CD4-positive, alpha-beta T cell (primary cell): ENCODE measurements around the gene CDV3. TPM values are rescaled to one million over a fixed set of nuclear protein-coding genes. Genes with fewer than 3 reads are reported as not detected.

ENCODE experiments used
- ATAC-seq: fragments of 200-7000 bp; cut with Tn5 transposase; one replicate; pipeline ENCODE4 v1.10.0; 2022; ENCODE audit warnings: mild to moderate bottlenecking; ENCODE audit not compliant: poor library complexity
- CTCF ChIA-PET: fragments of 350-600 bp; sonication (Branson Sonifier 250); formaldehyde crosslinking; loops from one replicate; lab custom pipeline; 2021; ENCODE audit warnings: antibody characterized with exemption, inconsistent platforms; lab: Charles Lee
- POLR2A ChIA-PET: fragments of 350-600 bp; sonication (Branson Sonifier 250); formaldehyde crosslinking; loops from one replicate; lab custom pipeline; 2021; ENCODE audit warnings: antibody characterized with exemption, inconsistent platforms; lab: Charles Lee
- DNase-seq, 14 experiments: peaks; one replicate each; pipeline ENCODE4 v3.0.0-alpha.2; 2013 to 2020; ENCODE audit warnings: mixed read lengths in 2 of 14
- H3K27ac ChIP-seq, 2 donors: one replicate each; pipeline versions ENCODE4 v1.5.1 to v1.7.0; 2013; ENCODE audit warnings: low read length in 2 of 2, low read depth in 1 of 2, mild to moderate bottlenecking in 1 of 2
- H3K27me3 ChIP-seq, 2 experiments: 1 replicate in 1 of 2; 2 replicates in 1 of 2; pipeline versions ENCODE4 v1.6.1 to v1.7.0; 2013; ENCODE audit warnings: low read length in 2 of 2, control low read depth in 1 of 2, mild to moderate bottlenecking in 1 of 2, moderate library complexity in 1 of 2; ENCODE audit not compliant: insufficient read depth in 2 of 2, control insufficient read depth in 1 of 2
- H3K36me3 ChIP-seq: one replicate; pipeline ENCODE4 v1.6.1; 2013; ENCODE audit warnings: low read length, control low read depth; ENCODE audit not compliant: insufficient read depth
- H3K4me1 ChIP-seq: one replicate; pipeline ENCODE4 v1.6.1; 2013; ENCODE audit warnings: low read length, control low read depth; ENCODE audit not compliant: insufficient read depth
- H3K4me3 ChIP-seq: one replicate; pipeline ENCODE4 v1.5.1; 2013; ENCODE audit warnings: mild to moderate bottlenecking, low read length, moderate library complexity
- H3K9me3 ChIP-seq, 2 experiments: 1 replicate in 1 of 2; 2 replicates in 1 of 2; pipeline versions ENCODE4 v1.6.1 to v1.7.0; 2013; ENCODE audit warnings: low read length in 2 of 2, mild to moderate bottlenecking in 2 of 2, control low read depth in 1 of 2, moderate library complexity in 1 of 2; ENCODE audit not compliant: control insufficient read depth in 1 of 2, insufficient read depth in 1 of 2
- H3K27ac Mint-ChIP-seq: one replicate; pipeline ENCODE4 v1.8.0; 2020; ENCODE audit warnings: mixed read lengths
- H3K27me3 Mint-ChIP-seq: one replicate; pipeline ENCODE4 v1.8.0; 2021; ENCODE audit warnings: mixed read lengths
- H3K36me3 Mint-ChIP-seq: one replicate; pipeline ENCODE4 v1.8.0; 2021; ENCODE audit warnings: low read depth, mixed read lengths
- H3K4me1 Mint-ChIP-seq: one replicate; pipeline ENCODE4 v1.8.0; 2021; ENCODE audit warnings: low read depth, mixed read lengths
- H3K4me3 Mint-ChIP-seq: one replicate; pipeline ENCODE4 v1.8.0; 2020; ENCODE audit warnings: mild to moderate bottlenecking, mixed read lengths
- H3K9me3 Mint-ChIP-seq: one replicate; pipeline ENCODE4 v1.8.0; 2020; ENCODE audit warnings: mixed read lengths
- CTCF ChIP-seq: fragments of 200-600 bp; IDR thresholded peaks from one replicate; pipeline ENCODE4 v1.8.0; 2022; ENCODE audit warnings: antibody characterized with exemption, mild to moderate bottlenecking
- intact Hi-C, 2 experiments: fragments of 100-400 bp; cut with DNase I in 1 of 2; cut with micrococcal nuclease in 1 of 2; formaldehyde crosslinking; loops; one replicate each; pipeline versions ENCODE4 v1.15.1 to v1.9.0; 2023 to 2025; cut with DNase I, micrococcal nuclease
- total RNA-seq, 174 experiments: library from RNA in 2 of 174; stranded (reverse) in 2 of 174; gene quantifications; one replicate each; pipeline ENCODE4 v1.2.3 and lab custom pipeline; 2021 to 2026

Gene CDV3
- total RNA-seq, 2 experiments from 2014 or later: 206 to 228 TPM

- Histone ChIP-seq H3K9me3 (no peaks in the 10 kb centered on the region), H3K4me1 (no peaks in the 10 kb centered on the region), H3K27me3 (no peaks in the 10 kb centered on the region), H3K4me3 (no peak overlapping the region), H3K36me3 (peaks cover 2% of the 10 kb centered on the region), H3K27ac (no peak overlapping the region)
- Mint-ChIP-seq H3K4me3 (no peak overlapping the region), H3K36me3 (peaks cover under 1% of the 10 kb centered on the region), H3K27ac (no peak overlapping the region), H3K9me3 (no peaks in the 10 kb centered on the region), H3K27me3 (no peaks in the 10 kb centered on the region), H3K4me1 (peaks cover 4% of the 10 kb centered on the region)
- intact Hi-C loops: no loop called here
- POLR2A ChIA-PET: interaction anchor here (1.3 to 1.5 kb wide), 3 partner anchors 16 to 23 kb away, joined by 3 to 5 read pairs (median 3); partner anchors contain the start of gene CDV3
- ATAC-seq: no peak
- no peak for DNase-seq
- no peak for TF ChIP-seq CTCF
- CTCF ChIA-PET: interaction anchor here (1.5 kb wide), 1 partner anchor 16 kb away, joined by 3 read pairs; no protein-coding TSS in a partner anchor
These were observed 21.9 kb downstream of the CDV3 start for GRCh38 chr3:133595341-133595740.

- ChIA-PET CTCF (no interaction called here), POLR2A (interaction anchor here (1.3 kb wide), 1 partner anchor 25 kb away, joined by 5 read pairs; the partner anchor contains the start of gene CDV3)
- no peaks in the 10 kb centered on the region for H3K27me3 ChIP-seq
- H3K4me3 ChIP-seq: no peak overlapping the region
- Mint-ChIP-seq H3K4me1 (peaks cover 4% of the 10 kb centered on the region), H3K27ac (no peak overlapping the region), H3K36me3 (peaks cover 24% of the 10 kb centered on the region), H3K9me3 (no peaks in the 10 kb centered on the region), H3K4me3 (no peak overlapping the region), H3K27me3 (no peaks in the 10 kb centered on the region)
- TF ChIP-seq CTCF: no peak
- DNase-seq (no peak), ATAC-seq (no peak)
- H3K27ac ChIP-seq: no peak overlapping the region
- peaks cover 11% of the 10 kb centered on the region for H3K36me3 ChIP-seq
- intact Hi-C loops: no loop called here
- H3K9me3 ChIP-seq: no peaks in the 10 kb centered on the region
- no peaks in the 10 kb centered on the region for H3K4me1 ChIP-seq
These were observed 24.9 kb downstream of the CDV3 start for GRCh38 chr3:133598405-133598804.

GRCh38 chr3:133599280-133599679, 25.8 kb downstream of the CDV3 start:
- Mint-ChIP-seq H3K27ac (no peak overlapping the region), H3K4me3 (no peak overlapping the region), H3K9me3 (no peaks in the 10 kb centered on the region), H3K4me1 (peaks cover 4% of the 10 kb centered on the region), H3K27me3 (no peaks in the 10 kb centered on the region), H3K36me3 (peaks cover 26% of the 10 kb centered on the region)
- DNase-seq (no peak), ATAC-seq (no peak)
- peaks cover 11% of the 10 kb centered on the region for H3K36me3 ChIP-seq
- CTCF ChIA-PET: no interaction called here
- no peak overlapping the region for H3K4me3 ChIP-seq
- no peak for TF ChIP-seq CTCF
- H3K4me1 ChIP-seq: no peaks in the 10 kb centered on the region
- POLR2A ChIA-PET: no interaction called here
- intact Hi-C loops: no loop called here
- no peaks in the 10 kb centered on the region for H3K9me3 ChIP-seq
- H3K27ac ChIP-seq: no peak overlapping the region
- no peaks in the 10 kb centered on the region for H3K27me3 ChIP-seq
